ENCODE data around the gene MCEE.
"Not testable (repeated sequence)": the region's sequence is repeated elsewhere in the genome, so short reads cannot be mapped to it uniquely, and the experiment has no call there.

DNA sequence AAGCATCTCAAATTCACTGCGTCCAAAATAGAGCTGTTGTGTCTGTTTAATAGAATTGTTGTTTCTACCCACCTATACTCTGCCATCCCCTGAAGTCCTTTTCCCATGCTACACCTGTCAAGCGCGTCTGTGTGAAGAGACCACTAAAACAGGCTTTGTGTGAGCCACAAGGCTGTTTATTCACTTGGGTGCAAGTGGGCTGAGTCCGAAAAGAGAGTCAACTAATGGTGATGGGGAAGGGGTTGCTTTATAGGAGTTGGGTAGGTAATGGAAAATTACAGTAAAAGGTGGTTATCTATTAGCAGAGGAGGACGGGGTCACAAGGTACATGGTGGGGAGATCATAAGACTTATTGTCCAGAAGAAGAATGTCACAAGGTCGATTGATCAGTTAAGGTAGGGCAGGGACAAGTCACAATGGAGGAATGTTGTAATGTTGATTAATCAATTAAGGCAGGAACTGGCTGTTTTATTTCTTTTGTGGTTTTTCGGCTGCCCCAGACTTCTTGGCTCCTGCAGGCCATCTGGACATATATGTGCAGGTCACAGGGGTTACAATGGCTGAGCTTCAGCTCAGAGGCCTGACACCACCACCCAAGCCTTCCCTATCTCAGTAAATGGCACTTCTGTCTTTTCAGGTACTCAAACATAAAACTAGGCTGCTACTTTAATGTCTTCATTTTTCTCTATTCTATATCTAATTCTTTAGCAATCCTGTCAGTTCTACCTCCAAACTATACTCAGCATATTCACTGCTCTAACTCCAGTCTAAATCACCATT lies 1.5 kb upstream of the MCEE start:
- TF ChIP-seq, protein P1, sequence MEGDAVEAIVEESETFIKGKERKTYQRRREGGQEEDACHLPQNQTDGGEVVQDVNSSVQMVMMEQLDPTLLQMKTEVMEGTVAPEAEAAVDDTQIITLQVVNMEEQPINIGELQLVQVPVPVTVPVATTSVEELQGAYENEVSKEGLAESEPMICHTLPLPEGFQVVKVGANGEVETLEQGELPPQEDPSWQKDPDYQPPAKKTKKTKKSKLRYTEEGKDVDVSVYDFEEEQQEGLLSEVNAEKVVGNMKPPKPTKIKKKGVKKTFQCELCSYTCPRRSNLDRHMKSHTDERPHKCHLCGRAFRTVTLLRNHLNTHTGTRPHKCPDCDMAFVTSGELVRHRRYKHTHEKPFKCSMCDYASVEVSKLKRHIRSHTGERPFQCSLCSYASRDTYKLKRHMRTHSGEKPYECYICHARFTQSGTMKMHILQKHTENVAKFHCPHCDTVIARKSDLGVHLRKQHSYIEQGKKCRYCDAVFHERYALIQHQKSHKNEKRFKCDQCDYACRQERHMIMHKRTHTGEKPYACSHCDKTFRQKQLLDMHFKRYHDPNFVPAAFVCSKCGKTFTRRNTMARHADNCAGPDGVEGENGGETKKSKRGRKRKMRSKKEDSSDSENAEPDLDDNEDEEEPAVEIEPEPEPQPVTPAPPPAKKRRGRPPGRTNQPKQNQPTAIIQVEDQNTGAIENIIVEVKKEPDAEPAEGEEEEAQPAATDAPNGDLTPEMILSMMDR (IDR thresholded peaks at IDR 0.05), result not testable (repeated sequence)
- TF ChIP-seq ESRRA (IDR thresholded peaks at IDR 0.05; ENCODE audit: borderline replicate concordance, low read length); POLR2A (IDR thresholded peaks at IDR 0.05; ENCODE audit: low read length); MYC (IDR thresholded peaks at IDR 0.05; ENCODE audit: borderline replicate concordance, low read length); SREBF2 (IDR thresholded peaks at IDR 0.05); RCOR1 (IDR thresholded peaks at IDR 0.05; ENCODE audit: low read depth, low read length); CHD2 (IDR thresholded peaks at IDR 0.05; ENCODE audit: low read length, partially characterized antibody); POLR2AphosphoS2 (conservative IDR thresholded peaks at IDR 0.05; ENCODE audit: low read length): not testable (repeated sequence)
- TF ChIP-seq, protein P2, sequence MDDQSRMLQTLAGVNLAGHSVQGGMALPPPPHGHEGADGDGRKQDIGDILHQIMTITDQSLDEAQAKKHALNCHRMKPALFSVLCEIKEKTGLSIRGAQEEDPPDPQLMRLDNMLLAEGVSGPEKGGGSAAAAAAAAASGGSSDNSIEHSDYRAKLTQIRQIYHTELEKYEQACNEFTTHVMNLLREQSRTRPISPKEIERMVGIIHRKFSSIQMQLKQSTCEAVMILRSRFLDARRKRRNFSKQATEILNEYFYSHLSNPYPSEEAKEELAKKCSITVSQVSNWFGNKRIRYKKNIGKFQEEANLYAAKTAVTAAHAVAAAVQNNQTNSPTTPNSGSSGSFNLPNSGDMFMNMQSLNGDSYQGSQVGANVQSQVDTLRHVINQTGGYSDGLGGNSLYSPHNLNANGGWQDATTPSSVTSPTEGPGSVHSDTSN (IDR thresholded peaks at IDR 0.05), result not testable (repeated sequence)
